Activated CD8-positive, alpha-beta memory T cell treated with anti-CD3 and anti-CD28 coated beads, Interleukin-2, amount 50 U/mL, for 4 hours (primary cell): ENCODE results near the gene KDM4C.

Source experiments
- DNase-seq: peaks from one replicate; pipeline ENCODE4 v3.0.0-alpha.2; 2020

KDM4C gene

DNA sequence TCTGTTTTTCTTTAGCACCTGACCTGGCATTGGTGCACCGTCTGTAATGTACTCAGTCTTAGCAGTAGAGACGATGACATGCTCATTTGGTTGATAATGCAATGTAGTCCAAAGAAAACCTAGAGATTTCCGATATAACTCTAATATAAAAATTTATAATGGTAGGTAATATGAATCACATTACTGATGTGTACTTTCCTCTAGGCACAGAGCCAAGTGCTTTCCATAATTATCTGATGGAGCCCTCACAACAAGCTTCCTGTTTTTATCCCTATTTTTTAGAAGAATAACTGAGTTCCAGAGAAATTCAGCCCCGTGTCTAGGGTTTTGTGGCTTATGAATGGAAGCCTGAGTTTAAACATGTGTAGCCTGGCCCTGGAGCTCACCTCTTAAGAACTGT, 53.7 kb downstream of the KDM4C start:
- no peak for DNase-seq

DNA sequence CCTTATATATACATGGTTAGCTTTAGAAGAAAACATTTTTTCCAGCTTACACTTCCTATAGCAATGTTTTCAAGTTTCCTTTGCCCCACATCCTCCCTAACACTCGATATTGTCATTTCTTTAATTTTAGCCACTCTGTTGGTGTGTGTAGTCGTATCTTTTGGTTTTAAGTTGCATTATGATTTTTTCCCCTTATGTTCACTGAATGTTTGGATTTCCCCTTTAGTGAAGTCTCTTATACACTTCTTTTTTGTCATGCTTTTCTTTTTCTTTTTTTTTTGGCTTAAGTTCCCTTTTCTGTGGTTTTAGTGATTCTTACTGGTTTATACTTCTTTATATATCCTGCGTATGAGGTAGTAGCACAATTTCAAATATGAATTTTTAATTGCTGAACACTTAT, 58.8 kb downstream of the KDM4C start:
- DNase-seq, result no peak

DNA sequence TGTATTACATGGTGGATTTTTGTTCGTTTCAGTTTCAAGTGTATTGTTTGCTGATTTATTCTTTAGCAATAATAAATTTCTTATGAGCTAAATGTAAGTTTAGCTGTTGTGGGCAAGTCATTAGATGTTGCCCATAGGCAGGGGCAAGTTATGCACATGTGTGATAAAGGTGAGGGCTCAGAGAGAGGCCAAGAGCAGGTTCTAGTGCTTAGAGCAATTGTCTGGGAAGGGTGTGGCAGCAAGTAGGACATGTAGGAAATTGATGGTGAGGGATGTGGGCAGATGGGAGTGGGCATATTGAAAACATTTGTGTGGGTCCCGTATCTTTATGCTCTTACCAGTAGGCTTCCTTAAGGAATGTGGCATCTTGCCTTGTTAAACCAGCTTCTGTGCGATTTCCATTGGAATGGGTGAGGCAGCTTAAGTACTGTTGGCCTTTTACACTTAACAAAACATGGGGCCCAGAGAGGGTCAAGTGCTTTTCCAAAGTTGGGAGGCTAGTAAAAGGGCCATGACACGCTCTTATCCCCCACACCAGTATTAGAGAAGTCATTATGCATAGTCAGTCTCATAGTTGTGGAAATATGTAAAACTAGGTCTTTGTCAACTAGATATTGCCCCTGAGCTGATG, 60.6 kb downstream of the KDM4C start:
- DNase-seq, result no peak

DNA sequence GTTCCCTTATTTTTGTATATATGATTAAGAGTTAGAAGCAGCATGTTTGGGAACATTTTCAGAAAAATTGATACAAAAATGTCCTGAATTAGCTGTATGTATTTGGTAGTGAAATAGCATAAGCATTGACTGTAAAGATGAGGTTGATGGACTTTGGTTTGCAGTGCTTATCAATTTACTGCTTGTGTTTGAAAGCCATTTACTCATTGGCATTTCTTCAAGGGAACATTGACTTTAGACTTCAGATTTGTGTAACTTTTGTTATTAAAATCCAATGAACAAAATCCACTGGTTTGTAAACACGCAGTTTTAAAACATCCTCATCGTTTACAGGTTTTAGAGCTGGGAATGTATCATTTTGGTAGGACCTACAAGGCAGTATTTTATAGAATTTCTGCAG, 61.3 kb downstream of the KDM4C start:
- DNase-seq, result no peak

DNA sequence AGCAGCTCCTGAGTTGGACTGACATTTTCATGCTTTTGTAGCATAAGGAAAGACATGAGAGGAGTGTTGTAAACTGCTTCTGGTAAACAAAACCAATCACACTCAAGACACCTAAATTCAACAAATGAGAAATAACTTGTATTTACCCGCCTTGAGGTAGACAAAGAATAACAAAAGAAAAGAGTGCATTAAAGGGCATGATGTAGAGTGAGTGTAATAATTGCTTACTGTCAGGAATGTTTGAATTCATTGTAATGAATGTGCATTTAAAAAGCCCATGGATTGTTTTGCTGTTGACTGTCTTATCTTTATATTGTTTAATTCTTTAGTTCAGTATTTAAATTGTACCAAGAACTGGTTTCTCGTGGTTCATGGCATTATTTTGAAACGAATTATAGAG, 61.8 kb downstream of the KDM4C start:
- DNase-seq, result no peak

DNA sequence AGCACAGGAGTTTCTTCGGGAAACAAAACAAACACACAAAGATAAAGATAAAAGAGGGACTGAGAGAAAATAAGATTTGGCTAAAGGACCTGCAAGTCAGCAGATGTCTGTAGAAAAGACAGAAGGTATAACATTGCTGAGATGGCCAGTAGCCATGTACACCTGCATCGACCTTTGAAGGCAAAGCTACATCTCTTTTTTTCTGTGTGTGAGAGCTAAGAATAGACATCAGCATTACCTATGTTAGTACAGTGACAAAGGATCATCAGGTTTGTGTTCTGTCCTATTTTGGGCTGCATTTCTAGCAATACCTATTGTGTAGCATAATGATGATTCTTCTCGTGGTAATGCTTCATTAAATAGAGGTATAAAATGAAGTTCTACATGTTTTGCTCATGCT, 64.9 kb downstream of the KDM4C start:
- DNase-seq, result no peak

DNA sequence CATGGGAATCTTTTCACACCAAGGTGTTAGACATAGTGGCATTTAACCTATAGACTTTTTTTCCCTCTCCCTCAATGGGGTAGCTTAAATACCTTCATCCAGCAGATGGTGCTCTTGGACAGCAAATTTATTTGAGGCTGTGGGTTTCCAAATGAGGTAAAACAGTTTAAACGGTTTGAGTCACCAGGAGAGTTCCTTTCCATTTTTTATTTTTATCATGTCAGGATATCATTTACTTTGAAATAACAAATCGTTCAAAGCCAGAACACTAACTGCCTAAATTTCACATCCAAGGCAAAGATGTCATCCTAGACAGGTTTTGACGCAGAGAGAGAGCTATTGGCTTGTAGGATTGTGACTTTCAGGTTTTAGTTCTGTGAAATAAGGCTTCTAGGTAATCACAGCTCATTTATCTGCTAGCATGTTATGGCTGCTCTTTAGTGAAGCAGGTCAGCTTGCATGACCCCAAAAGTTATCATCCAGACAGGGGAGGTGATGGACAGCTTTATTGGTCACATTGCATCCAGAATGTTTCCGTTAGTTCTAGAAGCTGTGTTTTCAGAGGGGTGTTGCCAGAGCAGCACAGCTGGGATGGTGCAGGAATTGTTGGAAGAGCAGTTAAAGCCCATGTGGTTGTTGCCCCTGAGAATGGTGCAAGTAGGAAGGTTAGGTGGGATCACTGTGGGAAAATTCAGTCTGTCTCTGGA, 69.8 kb downstream of the KDM4C start:
- DNase-seq, result peak; percentile 23

DNA sequence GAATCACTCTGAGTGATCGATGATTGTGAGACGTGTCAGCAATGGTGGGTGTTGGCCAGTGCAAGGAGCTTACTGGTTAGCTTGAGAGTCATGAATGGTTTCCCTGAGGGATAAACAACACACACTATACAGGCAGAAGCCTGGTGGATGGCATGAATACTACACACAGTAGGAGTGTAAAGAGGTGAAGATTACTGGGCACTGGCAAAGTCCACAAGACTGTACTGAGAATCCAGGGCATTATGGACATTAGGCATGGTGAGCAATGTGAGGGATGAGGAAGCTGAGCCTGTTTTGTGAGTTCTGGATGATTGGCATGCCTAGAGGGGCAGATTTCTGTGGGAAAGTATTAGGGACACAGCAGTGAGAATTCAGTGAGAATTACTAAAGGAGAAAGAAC, 71.3 kb downstream of the KDM4C start:
- DNase-seq, result no peak

DNA sequence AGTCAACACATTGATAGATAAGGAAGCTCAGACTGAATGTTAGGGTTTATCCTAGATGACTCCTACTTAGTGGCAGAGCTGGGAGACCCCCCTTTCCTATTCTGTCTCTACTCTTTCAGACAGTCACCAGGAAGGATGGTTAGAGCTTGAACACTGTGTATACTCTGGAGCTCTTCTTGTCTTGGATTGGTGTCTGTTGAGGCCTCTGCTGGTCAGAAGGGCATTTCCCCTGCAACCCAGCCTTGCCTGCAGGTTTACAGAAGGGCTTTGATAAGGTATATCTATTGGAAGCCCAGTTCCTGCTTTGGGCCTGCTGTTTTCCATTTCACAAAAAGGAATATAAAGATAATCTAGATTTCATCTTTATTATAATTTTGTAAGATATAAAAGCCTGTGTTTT, 71.8 kb downstream of the KDM4C start:
- DNase-seq, result no peak

DNA sequence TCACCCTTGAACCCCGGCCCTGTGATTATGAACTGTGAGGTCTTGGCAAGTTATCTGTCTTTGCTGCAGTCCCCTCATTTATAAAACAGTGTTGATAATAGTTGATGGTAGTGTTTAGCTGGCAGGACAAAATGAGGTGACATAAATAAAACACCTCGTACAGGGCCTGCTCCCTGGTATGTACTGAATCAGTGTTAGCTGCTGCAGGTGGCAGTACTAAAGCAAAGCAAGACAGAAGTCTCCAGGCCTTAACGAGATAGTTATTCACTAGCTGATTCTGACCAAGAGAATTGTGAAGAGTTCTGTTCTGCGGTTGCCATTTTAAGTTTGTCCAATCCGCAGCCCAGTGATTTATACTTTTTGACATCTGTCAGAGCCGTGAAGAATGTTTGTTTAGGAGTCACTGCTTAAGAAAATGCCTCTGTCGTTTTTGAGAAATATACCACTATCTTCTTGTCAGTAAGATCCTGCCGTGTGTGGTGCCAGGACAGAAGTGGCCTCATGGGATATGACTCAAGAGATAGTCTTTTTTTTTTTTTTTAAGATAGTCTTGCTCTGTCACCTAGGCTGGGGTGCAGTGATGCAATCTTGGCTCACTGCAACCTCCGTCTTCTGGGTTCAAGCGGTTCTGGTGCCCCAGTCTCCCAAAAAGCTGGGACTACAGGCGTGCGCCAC, 75.9 kb downstream of the KDM4C start:
- DNase-seq, result no peak

DNA sequence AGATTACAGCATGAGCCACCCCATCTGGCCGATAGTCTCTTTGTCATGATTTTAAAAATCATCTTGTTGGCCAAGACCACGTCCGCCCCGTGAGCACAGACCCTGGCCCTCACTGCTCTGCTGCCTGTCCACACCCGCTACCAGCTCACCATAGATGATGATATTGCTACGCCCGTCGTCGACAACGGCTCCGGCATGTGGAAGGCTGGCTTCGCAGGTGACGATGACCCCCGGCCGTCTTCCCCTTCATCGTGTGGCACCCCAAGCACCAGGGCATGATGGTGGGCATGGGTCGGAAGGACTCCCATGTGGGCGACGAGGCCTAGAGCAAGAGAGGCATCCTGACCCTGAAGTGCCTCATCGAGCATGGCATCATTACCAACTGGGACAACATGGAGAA, 76.5 kb downstream of the KDM4C start:
- no peak for DNase-seq

DNA sequence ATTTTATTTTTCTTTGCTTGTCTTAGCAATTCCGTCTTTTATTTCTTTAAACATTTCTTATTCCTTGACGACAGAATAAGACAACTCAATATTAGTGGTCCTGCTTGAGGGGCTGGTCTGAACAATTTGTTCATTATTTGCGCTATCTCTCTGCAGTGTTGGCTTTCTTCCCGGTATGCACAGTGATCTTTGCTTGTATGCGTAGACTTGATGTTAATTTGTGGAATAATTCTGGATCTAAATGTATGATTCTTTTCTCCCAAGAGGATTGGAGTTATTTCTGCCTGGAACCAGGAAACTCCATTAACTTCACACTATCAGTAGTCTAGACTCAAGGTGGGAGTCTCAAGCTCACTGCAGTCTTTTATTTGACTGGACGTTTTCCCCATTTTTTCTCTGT, 80.4 kb downstream of the KDM4C start:
- no peak for DNase-seq

DNA sequence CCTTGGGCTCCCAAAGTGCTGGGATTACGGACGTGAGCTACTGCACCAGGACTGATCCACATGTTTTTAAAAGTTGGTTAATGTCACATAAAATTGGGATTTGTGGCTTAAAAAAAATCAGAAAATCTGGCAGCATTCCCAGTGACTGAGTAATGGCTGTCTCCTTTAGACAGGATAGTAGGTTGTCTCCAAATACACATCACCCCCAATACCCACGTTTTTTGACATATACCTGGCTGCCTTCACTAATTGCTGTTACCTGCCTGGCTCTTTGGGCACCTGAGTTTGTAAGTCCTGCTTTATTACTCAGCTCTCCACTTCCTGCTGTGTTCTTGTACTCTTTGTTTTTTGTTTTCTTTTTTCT, 84.8 kb downstream of the KDM4C start:
- DNase-seq, result no peak

DNA sequence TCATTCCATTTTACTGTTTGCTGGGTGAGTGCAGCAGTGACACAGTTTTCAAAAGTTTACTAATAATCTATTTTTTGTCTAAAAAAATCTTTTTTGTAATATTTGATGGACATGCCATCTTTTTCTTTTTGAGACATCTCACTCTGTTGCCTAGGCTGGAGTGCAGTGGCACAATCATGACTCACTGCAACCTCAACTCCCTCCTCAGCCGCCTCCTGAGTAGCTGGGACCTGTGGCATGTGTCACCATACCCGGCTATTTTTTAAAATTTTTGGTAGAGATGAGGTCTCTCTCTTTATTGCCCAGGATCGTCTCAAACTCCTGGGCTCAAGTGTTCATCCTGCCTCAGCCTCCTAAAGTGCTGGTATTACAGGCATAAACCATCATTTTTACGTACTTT, 86.0 kb downstream of the KDM4C start:
- DNase-seq, result no peak

DNA sequence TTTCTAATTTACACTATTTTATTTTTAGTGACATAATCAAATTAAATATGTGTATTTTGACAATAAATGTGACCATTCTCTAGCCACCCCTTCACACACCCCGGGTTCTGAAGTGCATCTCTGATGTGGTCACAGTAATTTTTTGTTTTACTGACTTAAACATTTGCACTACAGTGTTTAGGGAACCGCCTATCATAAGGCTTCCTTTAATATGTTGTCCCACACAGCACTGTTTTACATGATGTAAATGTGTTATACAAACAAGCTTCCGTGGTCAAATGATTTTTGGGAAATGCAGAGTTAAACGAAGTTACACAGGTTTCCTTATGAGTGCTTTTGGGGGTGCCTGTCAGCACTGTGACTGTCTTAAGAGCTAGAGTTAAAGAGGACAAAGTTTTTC, 86.5 kb downstream of the KDM4C start:
- DNase-seq, result no peak

DNA sequence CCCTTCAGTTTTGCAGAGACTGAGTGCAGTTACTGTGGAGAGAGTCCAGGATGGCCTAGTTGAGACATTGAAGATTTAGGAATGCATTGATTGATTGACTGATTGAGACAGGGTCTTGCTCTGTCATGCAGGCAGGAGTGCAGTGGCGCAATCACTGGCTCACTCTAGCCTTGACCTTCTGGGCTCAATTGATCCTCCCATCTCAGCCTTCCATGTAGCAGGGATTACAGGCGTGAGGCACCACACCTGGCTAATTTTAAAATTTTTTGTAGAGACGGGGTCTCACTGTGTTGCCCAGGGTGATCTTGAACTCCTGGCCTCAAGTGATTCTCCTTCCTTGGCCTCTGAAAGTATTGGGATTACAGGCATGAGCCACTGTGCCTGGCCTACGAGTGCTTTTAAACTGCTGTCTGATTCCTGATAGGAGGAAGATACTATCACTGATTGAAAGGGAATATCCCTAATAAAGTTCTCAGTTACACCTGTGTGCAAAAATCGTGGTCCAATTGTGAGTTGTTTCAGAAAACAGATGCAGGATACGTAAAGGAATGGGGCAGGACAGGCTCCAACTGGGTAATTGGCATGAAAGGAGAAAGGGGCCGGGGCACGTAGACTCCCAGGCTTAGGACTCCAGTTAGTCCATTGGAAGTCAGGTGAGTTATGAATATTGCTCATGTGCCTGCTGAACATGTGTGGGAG, 87.5 kb downstream of the KDM4C start:
- DNase-seq, result no peak

DNA sequence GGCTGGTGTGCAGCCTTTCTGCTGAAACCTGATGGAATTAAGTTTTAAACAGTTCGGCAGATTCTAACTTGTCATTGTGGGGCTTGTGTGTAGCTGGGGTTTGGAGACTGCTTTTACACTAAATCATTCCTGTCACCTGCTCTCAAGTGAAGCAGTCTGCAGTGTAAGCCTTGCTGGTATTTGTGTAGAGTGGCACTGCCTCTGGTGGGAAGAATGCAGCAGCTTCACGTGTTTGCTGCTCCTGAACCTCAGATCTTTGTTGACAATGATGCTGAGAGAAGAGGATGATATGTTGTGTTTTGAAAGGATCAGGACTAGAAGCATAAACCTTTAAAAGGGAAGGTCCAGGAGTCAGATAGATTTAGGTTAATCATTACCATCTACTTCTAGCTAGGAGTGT, 88.1 kb downstream of the KDM4C start:
- no peak for DNase-seq

DNA sequence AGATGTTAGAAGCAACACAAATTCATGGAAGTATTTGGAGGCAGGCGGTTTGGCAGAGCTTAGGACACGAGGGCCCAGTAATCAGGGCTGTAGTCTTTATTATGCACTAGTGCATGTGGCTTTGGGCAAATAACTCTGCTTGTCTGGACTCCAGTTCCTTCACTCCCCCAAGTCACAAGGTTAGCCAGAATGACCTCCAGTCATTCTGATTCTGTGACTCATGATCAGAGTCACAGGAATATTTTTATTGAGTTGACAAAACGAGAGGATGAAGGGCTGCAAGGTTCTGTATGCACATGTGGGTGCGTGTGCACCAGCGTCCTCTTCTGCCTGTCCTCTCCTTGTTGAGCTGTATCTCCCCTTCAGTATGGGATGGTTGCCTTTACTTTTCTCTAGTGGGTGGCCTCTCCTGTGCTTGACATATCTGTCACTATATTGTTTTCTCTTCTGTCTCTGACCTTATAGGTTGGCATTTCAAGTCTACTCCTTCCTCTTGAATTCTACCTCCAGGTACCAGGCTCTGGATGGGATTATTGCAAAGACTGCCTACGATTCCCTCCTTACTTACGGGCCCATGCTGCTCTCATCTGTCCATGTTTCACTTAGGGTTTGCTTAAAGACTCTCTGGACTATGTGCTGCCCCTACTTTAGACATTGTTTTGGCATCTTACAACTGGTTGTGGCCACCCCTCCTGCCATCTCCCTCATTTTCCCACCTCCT, 94.6 kb downstream of the KDM4C start:
- no peak for DNase-seq

DNA sequence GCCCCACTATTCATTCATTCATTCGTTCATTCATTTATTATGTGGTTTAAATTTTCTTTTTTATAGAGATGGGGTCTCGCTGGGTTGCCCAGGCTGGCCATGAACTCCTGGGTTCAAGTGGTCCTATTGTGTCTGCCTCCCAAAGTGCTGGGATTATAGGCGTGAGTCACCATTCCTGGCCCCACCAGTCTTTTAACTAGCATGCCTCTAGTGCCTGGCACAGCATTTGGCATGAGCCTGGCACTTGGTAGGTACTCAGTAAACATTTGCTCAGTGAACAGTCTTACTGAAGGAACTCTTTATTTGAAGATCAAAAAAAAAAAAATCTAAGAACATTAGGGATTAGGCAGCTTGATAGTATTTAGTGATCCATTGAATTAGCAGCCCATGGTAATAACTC, 98.1 kb downstream of the KDM4C start:
- DNase-seq, result no peak

DNA sequence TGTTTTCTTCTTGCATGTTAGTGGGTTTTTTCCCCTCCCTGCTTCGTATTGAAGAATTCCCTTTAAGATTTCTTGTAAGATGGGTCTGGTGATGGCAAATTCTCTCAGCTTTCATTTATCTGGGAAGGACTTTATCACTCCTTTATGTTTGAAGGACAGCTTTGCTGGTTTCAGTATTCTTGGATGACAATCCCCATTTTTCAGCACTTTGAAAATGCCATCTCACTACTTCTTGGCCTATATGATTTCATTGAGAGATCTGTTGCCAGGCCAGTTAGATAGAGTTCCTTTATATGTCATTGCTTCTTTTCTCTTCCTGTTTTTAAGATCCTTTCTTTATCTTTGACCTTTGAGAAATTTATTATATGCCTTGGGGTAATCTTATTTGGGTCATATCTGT, 106.3 kb downstream of the KDM4C start:
- DNase-seq, result no peak

DNA sequence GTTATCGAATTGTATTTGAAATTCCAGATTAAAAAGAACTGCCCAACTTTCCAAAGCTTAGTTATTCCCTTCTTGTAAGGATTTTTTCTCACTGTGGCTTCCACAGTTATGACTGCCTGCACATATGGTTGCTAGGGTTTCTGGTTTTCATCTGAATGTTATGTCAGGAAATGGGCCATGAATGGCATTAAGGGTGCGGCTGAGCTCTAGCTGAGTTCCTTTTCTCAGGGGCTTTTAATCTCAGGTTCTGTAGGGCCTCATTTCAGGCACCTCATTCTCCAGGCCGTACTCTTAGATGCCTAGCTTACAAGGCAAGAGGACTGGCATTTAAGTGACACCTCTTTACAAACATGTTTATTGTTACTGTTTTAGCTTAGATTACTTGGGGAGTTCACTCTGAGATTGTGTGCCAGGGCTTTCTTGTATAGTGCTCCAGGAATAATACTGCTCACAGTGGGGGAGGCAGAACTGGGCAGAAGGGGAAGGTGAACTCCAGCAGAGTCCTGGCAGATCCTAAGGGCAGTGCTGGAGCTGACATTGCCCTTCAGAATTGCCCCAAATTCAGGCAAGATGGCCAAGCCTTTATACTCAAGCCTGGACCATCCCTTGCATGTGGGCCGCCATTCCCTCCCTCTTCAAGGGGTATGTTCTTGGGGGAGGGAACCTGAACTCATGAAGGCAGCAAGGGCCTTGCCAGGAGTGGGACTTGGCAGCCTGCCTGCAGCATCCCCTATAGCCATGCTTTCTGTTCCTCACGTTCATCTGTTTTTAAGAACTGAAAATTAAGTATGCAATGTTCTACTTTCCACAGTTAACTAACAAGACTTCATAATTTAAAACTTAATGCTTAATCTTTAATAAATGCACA, 111.5 kb downstream of the KDM4C start:
- no peak for DNase-seq

DNA sequence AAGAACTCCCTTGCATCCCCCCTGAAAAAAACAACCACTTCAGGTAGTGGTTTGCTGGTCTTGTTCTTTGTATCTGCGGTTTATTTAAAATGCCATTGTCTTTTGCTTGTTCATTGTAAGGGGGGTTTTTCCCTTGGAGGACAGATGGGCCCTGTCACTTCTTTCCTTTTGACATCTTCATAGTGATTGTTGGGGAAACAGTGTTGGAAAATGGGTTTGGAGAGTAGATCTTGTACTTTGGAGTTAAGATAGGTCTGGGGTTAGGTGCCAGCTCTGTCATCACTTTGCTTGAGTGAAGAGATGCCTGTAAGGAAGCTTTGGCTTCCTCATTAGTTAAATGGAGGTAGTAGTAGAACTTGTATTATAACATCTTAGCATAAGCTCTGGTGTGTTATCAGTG, 112.4 kb downstream of the KDM4C start:
- no peak for DNase-seq
